ENCODE measurements around the gene ZNF333.

- TF ChIP-seq MAX (IDR thresholded peaks at IDR 0.05) (no peak), JUN (IDR thresholded peaks at IDR 0.05) (no peak), NR3C1 (IDR thresholded peaks at IDR 0.05) (no peak), EP300 (IDR thresholded peaks at IDR 0.05) (no peak), NPAS2 (CRISPR knock-in tag; IDR thresholded peaks at IDR 0.05; ENCODE audit: borderline replicate concordance) (no peak), POLR2A (IDR thresholded peaks at IDR 0.05; ENCODE audit: low read length) (no peak), HMGXB4 (CRISPR knock-in tag; IDR thresholded peaks at IDR 0.05; ENCODE audit: borderline replicate concordance) (no peak), RCOR1 (IDR thresholded peaks at IDR 0.05; ENCODE audit: low read depth, low read length) (no peak)
- TF ChIP-seq, protein P1, sequence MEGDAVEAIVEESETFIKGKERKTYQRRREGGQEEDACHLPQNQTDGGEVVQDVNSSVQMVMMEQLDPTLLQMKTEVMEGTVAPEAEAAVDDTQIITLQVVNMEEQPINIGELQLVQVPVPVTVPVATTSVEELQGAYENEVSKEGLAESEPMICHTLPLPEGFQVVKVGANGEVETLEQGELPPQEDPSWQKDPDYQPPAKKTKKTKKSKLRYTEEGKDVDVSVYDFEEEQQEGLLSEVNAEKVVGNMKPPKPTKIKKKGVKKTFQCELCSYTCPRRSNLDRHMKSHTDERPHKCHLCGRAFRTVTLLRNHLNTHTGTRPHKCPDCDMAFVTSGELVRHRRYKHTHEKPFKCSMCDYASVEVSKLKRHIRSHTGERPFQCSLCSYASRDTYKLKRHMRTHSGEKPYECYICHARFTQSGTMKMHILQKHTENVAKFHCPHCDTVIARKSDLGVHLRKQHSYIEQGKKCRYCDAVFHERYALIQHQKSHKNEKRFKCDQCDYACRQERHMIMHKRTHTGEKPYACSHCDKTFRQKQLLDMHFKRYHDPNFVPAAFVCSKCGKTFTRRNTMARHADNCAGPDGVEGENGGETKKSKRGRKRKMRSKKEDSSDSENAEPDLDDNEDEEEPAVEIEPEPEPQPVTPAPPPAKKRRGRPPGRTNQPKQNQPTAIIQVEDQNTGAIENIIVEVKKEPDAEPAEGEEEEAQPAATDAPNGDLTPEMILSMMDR (IDR thresholded peaks at IDR 0.05), result no peak
- TF ChIP-seq, protein P2, sequence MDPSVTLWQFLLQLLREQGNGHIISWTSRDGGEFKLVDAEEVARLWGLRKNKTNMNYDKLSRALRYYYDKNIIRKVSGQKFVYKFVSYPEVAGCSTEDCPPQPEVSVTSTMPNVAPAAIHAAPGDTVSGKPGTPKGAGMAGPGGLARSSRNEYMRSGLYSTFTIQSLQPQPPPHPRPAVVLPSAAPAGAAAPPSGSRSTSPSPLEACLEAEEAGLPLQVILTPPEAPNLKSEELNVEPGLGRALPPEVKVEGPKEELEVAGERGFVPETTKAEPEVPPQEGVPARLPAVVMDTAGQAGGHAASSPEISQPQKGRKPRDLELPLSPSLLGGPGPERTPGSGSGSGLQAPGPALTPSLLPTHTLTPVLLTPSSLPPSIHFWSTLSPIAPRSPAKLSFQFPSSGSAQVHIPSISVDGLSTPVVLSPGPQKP (IDR thresholded peaks at IDR 0.05; ENCODE audit: low read depth, low read length), result no peak
Measured at GRCh38 chr19:14764401-14764800, 74.6 kb downstream of the ZNF333 start.

Data from A549 (cell line).